Keratinocyte (primary cell): ENCODE results near the gene CELF2. TPM values are rescaled to one million over a fixed set of nuclear protein-coding genes. Genes with fewer than 3 reads are reported as not detected.

Experiments used
- DNase-seq: peaks from one replicate; pipeline ENCODE4 v3.0.0-alpha.2; 2011; ENCODE audit warnings: low read depth, missing footprints, low spot score
- FAIRE-seq: peaks from 2 replicates; lab custom pipeline; 2011; peaks lifted over from hg19 to GRCh38; lab: Jason Lieb, UNC
- H2AFZ ChIP-seq: 2 replicates; pipeline ENCODE4 v1.6.0; 2012; ENCODE audit warnings: low read length, control low read depth, inconsistent platforms; ENCODE audit not compliant: control insufficient read depth
- H3K27ac ChIP-seq: 2 replicates; pipeline ENCODE4 v1.5.1; 2011; ENCODE audit warnings: low read length; ENCODE audit not compliant: control insufficient read depth, insufficient read depth
- H3K27me3 ChIP-seq: 3 replicates; pipeline ENCODE4 v1.6.0; 2011; ENCODE audit warnings: low read length; ENCODE audit not compliant: control insufficient read depth, insufficient read depth; ENCODE audit errors: extremely low read depth
- H3K36me3 ChIP-seq, 2 experiments: 2 replicates in 1 of 2; 3 replicates in 1 of 2; pipeline ENCODE4 v1.5.1; 2011; ENCODE audit warnings: low read length in 2 of 2, mild to moderate bottlenecking in 1 of 2; ENCODE audit not compliant: control insufficient read depth in 2 of 2, insufficient read depth in 2 of 2; ENCODE audit errors: extremely low read depth in 1 of 2
- H3K4me1 ChIP-seq: 3 replicates; pipeline ENCODE4 v1.5.1; 2011; ENCODE audit warnings: low read length; ENCODE audit not compliant: control insufficient read depth, insufficient read depth; ENCODE audit errors: extremely low read depth
- H3K4me2 ChIP-seq: 3 replicates; pipeline ENCODE4 v1.6.0; 2011; ENCODE audit warnings: low read depth, low read length; ENCODE audit not compliant: control insufficient read depth, insufficient read depth; ENCODE audit errors: extremely low read depth
- H3K4me3 ChIP-seq, 3 experiments: fragments of 200-600 bp in 1 of 3; sonication (generic) in 1 of 3; 2 replicates in 2 of 3; 3 replicates in 1 of 3; pipeline ENCODE4 v1.5.1; 2011 to 2016; ENCODE audit warnings: low read length in 3 of 3, mild to moderate bottlenecking in 3 of 3, control low read depth in 2 of 3, inconsistent platforms in 1 of 3, low read depth in 1 of 3, mixed read lengths in 1 of 3, mixed run types in 1 of 3, moderate library complexity in 1 of 3; ENCODE audit not compliant: control insufficient read depth in 2 of 3, insufficient read depth in 2 of 3; ENCODE audit errors: extremely low read depth in 1 of 3
- H3K79me2 ChIP-seq: 2 replicates; pipeline ENCODE4 v1.6.0; 2012; ENCODE audit warnings: low read length; ENCODE audit not compliant: control insufficient read depth, insufficient read depth
- H3K9ac ChIP-seq: 3 replicates; pipeline ENCODE4 v1.6.0; 2011; ENCODE audit warnings: low read length; ENCODE audit not compliant: control insufficient read depth, insufficient read depth; ENCODE audit errors: extremely low read depth
- H3K9me1 ChIP-seq: 3 replicates; pipeline ENCODE4 v1.6.0; 2011; ENCODE audit warnings: low read length; ENCODE audit not compliant: control insufficient read depth, insufficient read depth; ENCODE audit errors: extremely low read depth
- H3K9me3 ChIP-seq: 2 replicates; pipeline ENCODE4 v1.5.1; 2012; ENCODE audit warnings: low read depth, low read length; ENCODE audit not compliant: control insufficient read depth
- H4K20me1 ChIP-seq: 3 replicates; pipeline ENCODE4 v1.6.0; 2011; ENCODE audit warnings: low read length; ENCODE audit not compliant: control insufficient read depth, insufficient read depth; ENCODE audit errors: extremely low read depth
- EZH2 ChIP-seq: IDR thresholded peaks from one replicate; pipeline ENCODE4 v1.6.1; 2012; ENCODE audit warnings: inconsistent platforms, mild to moderate bottlenecking, low read length, moderate library complexity
- dilution Hi-C: fragments of 300-500 bp; cut with MboI; formaldehyde crosslinking; loops from one replicate; pipeline ENCODE4 v1.7.0; 2020; ENCODE audit warnings: low sequenced_read_pairs; ENCODE audit not compliant: extremely low pct_ligation_motif_present
- polyA plus RNA-seq, 5 experiments: library from polyadenylated mRNA; depleted of rRNA in 3 of 5; stranded (reverse) in 3 of 5; stranded (forward) in 1 of 5; unstranded in 1 of 5; fragments of >200 nt; gene quantifications; 1 replicate in 1 of 5; 2 replicates in 3 of 5; 3 replicates in 1 of 5; pipeline versions ENCODE4 v1.2.1 to v1.2.3, GENCODE V29; 2011 to 2012; ENCODE audit warnings: missing spikeins in 2 of 5, low read depth in 1 of 5, low replicate concordance in 1 of 5
- TF ChIP-seq, protein P1 (sequence below), 3 experiments: IDR thresholded peaks in 1 of 3; conservative IDR thresholded peaks in 1 of 3; optimal IDR thresholded peaks in 1 of 3; 2 replicates in 2 of 3; 3 replicates in 1 of 3; pipeline versions ENCODE3 to v1.5.1; 2011; ENCODE audit warnings: low read length in 3 of 3, mild to moderate bottlenecking in 3 of 3, moderate library complexity in 2 of 3, control low read depth in 1 of 3, inconsistent platforms in 1 of 3; ENCODE audit not compliant: insufficient read depth in 2 of 3; ENCODE audit errors: extremely low read depth in 1 of 3

The CELF2 gene
- polyA plus RNA-seq, 1 donor (not counting 4 experiments of a cell fraction or from before 2014, with no cell fraction given) = 9.8 TPM

DNA sequence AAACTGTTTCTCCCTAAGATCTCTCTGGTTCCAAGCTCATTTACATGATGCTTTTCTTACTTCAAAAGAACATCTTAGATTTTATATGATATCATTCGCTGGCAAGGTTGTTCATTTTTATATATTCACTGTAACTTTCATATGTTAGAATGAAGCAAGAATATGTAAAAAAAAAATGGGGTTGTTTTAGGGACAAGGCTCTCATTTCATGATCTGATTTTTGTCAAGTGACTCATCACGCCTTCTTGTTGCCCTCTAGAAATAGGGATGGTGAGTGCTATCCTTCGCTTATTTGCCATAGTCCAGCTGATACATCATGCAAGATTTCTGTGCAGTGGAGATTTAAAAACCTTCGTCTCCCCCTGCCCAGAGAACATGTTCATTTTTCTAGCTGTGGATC is 14.0 kb upstream of the CELF2 start:
- Histone ChIP-seq H3K79me2 (no peaks in the 10 kb centered on the region), H3K4me3 (no peak overlapping the region), H3K9me1 (no peaks in the 10 kb centered on the region), H3K4me2 (no peak overlapping the region), H3K27me3 (no peaks in the 10 kb centered on the region), H3K9ac (no peak overlapping the region), H2AFZ (no peak overlapping the region), H3K36me3 (no peaks in the 10 kb centered on the region), H3K9me3 (no peaks in the 10 kb centered on the region), H3K27ac (no peak overlapping the region), H4K20me1 (no peaks in the 10 kb centered on the region), H3K4me1 (no peaks in the 10 kb centered on the region)
- no peak for FAIRE-seq
- TF ChIP-seq, protein P1, sequence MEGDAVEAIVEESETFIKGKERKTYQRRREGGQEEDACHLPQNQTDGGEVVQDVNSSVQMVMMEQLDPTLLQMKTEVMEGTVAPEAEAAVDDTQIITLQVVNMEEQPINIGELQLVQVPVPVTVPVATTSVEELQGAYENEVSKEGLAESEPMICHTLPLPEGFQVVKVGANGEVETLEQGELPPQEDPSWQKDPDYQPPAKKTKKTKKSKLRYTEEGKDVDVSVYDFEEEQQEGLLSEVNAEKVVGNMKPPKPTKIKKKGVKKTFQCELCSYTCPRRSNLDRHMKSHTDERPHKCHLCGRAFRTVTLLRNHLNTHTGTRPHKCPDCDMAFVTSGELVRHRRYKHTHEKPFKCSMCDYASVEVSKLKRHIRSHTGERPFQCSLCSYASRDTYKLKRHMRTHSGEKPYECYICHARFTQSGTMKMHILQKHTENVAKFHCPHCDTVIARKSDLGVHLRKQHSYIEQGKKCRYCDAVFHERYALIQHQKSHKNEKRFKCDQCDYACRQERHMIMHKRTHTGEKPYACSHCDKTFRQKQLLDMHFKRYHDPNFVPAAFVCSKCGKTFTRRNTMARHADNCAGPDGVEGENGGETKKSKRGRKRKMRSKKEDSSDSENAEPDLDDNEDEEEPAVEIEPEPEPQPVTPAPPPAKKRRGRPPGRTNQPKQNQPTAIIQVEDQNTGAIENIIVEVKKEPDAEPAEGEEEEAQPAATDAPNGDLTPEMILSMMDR (optimal IDR thresholded peaks at IDR 0.05 in 1 of 3, IDR thresholded peaks at IDR 0.05 in 1 of 3, conservative IDR thresholded peaks at IDR 0.05 in 1 of 3; ENCODE audit: extremely low read depth in 1 of 3, insufficient read depth in 2 of 3, low read length in 3 of 3) = no peak
- TF ChIP-seq EZH2 = no peak
- dilution Hi-C loops = no loop called here
- DNase-seq = no peak

GRCh38 chr10:11004144-11005077 is 13.3 kb upstream of the CELF2 start:
- no peak overlapping the region for H3K4me2 ChIP-seq
- H3K79me2 ChIP-seq = no peaks in the 10 kb centered on the region
- TF ChIP-seq, protein P1 (optimal IDR thresholded peaks at IDR 0.05 in 1 of 3, IDR thresholded peaks at IDR 0.05 in 1 of 3, conservative IDR thresholded peaks at IDR 0.05 in 1 of 3; ENCODE audit: extremely low read depth in 1 of 3, insufficient read depth in 2 of 3, low read length in 3 of 3) = no peak
- TF ChIP-seq EZH2 = no peak
- FAIRE-seq (no peak), DNase-seq (no peak)
- no peaks in the 10 kb centered on the region for H4K20me1 ChIP-seq
- H3K9me3 ChIP-seq = no peaks in the 10 kb centered on the region
- dilution Hi-C loops = no loop called here
- H3K36me3 ChIP-seq = no peaks in the 10 kb centered on the region
- no peak overlapping the region for H3K27ac ChIP-seq
- no peak overlapping the region for H3K4me3 ChIP-seq
- no peaks in the 10 kb centered on the region for H3K4me1 ChIP-seq
- H3K27me3 ChIP-seq = no peaks in the 10 kb centered on the region
- H3K9ac ChIP-seq = no peak overlapping the region
- no peak overlapping the region for H2AFZ ChIP-seq
- H3K9me1 ChIP-seq = no peaks in the 10 kb centered on the region
